Natural killer cell (primary cell): ENCODE measurements around the gene MAPRE2. TPM values are rescaled to one million over a fixed set of nuclear protein-coding genes. Genes with fewer than 3 reads are reported as not detected.

ENCODE experiments used
- ATAC-seq, 3 donors: fragments of 150-1000 bp in 2 of 3; fragments of 200-7000 bp in 1 of 3; cut with Tn5 transposase; 1 replicate in 1 of 3; 2 replicates in 2 of 3; pipeline ENCODE4 v1.10.0; 2021; ENCODE audit warnings: mild to moderate bottlenecking in 2 of 3, moderate library complexity in 2 of 3
- DNase-seq, 2 donors: peaks; one replicate each; pipeline versions ENCODE4 v3.0.0 to v3.0.0-alpha.2; 2013 to 2021; ENCODE audit warnings: mixed read lengths in 1 of 2
- H3K27ac ChIP-seq: one replicate; pipeline ENCODE4 v1.5.1; 2013; ENCODE audit warnings: mild to moderate bottlenecking, low read length
- H3K27me3 ChIP-seq: one replicate; pipeline ENCODE4 v1.6.1; 2013; ENCODE audit warnings: low read length; ENCODE audit not compliant: control insufficient read depth, insufficient read depth
- H3K36me3 ChIP-seq: one replicate; pipeline ENCODE4 v1.6.1; 2013; ENCODE audit warnings: low read length; ENCODE audit not compliant: control insufficient read depth, insufficient read depth
- H3K4me1 ChIP-seq: one replicate; pipeline ENCODE4 v1.6.1; 2013; ENCODE audit warnings: low read length; ENCODE audit not compliant: control insufficient read depth, insufficient read depth
- H3K4me3 ChIP-seq: one replicate; pipeline ENCODE4 v1.5.1; 2013; ENCODE audit warnings: low read length
- H3K9me3 ChIP-seq: one replicate; pipeline ENCODE4 v1.6.1; 2013; ENCODE audit warnings: low read length; ENCODE audit not compliant: control insufficient read depth, insufficient read depth
- H3K27ac Mint-ChIP-seq, 2 donors: one replicate each; pipeline ENCODE4 v1.8.0; 2022; ENCODE audit warnings: mild to moderate bottlenecking in 2 of 2, mixed read lengths in 2 of 2, moderate library complexity in 1 of 2
- H3K27me3 Mint-ChIP-seq, 2 donors: one replicate each; pipeline ENCODE4 v1.8.0; 2022; ENCODE audit warnings: low read depth in 2 of 2, mixed read lengths in 2 of 2
- H3K36me3 Mint-ChIP-seq: one replicate; pipeline ENCODE4 v1.8.0; 2022; ENCODE audit warnings: mixed read lengths
- H3K4me1 Mint-ChIP-seq, 2 donors: one replicate each; pipeline ENCODE4 v1.8.0; 2022; ENCODE audit warnings: mixed read lengths in 2 of 2
- H3K4me3 Mint-ChIP-seq: one replicate; pipeline ENCODE4 v1.8.0; 2022; ENCODE audit warnings: mild to moderate bottlenecking, moderate library complexity, mixed read lengths
- H3K9me3 Mint-ChIP-seq, 2 donors: one replicate each; pipeline ENCODE4 v1.8.0; 2022; ENCODE audit warnings: mixed read lengths in 2 of 2
- WGBS: methylation state at CpG from one replicate; pipeline ENCODE4 v1.1.7; 2013; ENCODE audit warnings: missing lambda C conversion rate; ENCODE audit not compliant: insufficient coverage; 5-methylcytosine and 5-hydroxymethylcytosine counted together
- intact Hi-C: fragments of 100-400 bp; cut with micrococcal nuclease; formaldehyde crosslinking; loops from one replicate; pipeline ENCODE4 v1.14.2; 2022
- total RNA-seq, 4 donors: library from RNA; stranded (reverse); fragments of 120-200 nt in 1 of 4; gene quantifications; one replicate each; pipeline versions ENCODE4 v1.2.3 to v1.2.4, GENCODE V29; 2013 to 2022
- TF ChIP-seq, protein P1 (sequence below): fragments of 200-600 bp; IDR thresholded peaks from one replicate; pipeline ENCODE4 v1.8.0; 2022; ENCODE audit warnings: antibody characterized with exemption

The MAPRE2 gene
- total RNA-seq, 3 donors from 2014 or later (not counting 1 experiment from before 2014, with no cell fraction given) = 159 to 283 (median 207) TPM

DNA sequence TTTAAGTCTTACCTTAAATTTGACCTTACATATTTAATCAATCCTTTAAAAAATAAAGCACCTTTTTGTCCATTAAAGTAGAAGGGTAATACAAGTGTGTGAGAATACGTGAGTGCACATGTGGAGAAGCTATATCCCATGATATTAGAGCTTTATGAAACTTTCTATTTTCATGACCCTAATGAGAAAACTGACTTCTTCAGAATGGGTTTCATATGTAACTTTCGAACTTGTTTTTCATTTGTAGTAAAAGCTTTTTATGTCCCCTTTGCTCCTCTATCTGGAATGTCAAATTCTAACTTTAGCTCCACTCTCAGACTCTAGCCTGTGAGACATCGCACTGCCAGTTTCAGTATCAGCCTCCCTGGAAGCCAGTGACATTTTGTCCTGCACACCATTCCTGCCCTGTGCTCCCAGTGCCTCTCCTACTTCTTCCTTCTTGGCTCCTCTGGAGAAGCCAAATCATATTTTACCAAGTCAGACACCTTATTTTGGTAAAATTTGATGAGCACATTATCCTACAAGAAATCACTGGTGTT lies 42.0 kb downstream of the MAPRE2 start:
- Mint-ChIP-seq H3K36me3 (peaks cover 8% of the 10 kb centered on the region), H3K9me3 (no peaks in the 10 kb centered on the region), H3K4me1 (peaks cover 68 to 76% of the 10 kb centered on the region in 2 donors), H3K27me3 (no peaks in the 10 kb centered on the region), H3K4me3 (no peak overlapping the region), H3K27ac (peak overlapping the region; percentile 65 to 72)
- 98% methylated on average over 2 of the region's 3 CpGs for WGBS
- Histone ChIP-seq H3K4me1 (no peaks in the 10 kb centered on the region), H3K27ac (no peak overlapping the region), H3K36me3 (peaks cover 6% of the 10 kb centered on the region), H3K4me3 (no peak overlapping the region), H3K27me3 (no peaks in the 10 kb centered on the region), H3K9me3 (no peaks in the 10 kb centered on the region)
- TF ChIP-seq, protein P1, sequence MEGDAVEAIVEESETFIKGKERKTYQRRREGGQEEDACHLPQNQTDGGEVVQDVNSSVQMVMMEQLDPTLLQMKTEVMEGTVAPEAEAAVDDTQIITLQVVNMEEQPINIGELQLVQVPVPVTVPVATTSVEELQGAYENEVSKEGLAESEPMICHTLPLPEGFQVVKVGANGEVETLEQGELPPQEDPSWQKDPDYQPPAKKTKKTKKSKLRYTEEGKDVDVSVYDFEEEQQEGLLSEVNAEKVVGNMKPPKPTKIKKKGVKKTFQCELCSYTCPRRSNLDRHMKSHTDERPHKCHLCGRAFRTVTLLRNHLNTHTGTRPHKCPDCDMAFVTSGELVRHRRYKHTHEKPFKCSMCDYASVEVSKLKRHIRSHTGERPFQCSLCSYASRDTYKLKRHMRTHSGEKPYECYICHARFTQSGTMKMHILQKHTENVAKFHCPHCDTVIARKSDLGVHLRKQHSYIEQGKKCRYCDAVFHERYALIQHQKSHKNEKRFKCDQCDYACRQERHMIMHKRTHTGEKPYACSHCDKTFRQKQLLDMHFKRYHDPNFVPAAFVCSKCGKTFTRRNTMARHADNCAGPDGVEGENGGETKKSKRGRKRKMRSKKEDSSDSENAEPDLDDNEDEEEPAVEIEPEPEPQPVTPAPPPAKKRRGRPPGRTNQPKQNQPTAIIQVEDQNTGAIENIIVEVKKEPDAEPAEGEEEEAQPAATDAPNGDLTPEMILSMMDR = no peak
- intact Hi-C loops = no loop called here
- peak in 1 of 3 donors; percentile 24 for ATAC-seq
- no peak for DNase-seq

DNA sequence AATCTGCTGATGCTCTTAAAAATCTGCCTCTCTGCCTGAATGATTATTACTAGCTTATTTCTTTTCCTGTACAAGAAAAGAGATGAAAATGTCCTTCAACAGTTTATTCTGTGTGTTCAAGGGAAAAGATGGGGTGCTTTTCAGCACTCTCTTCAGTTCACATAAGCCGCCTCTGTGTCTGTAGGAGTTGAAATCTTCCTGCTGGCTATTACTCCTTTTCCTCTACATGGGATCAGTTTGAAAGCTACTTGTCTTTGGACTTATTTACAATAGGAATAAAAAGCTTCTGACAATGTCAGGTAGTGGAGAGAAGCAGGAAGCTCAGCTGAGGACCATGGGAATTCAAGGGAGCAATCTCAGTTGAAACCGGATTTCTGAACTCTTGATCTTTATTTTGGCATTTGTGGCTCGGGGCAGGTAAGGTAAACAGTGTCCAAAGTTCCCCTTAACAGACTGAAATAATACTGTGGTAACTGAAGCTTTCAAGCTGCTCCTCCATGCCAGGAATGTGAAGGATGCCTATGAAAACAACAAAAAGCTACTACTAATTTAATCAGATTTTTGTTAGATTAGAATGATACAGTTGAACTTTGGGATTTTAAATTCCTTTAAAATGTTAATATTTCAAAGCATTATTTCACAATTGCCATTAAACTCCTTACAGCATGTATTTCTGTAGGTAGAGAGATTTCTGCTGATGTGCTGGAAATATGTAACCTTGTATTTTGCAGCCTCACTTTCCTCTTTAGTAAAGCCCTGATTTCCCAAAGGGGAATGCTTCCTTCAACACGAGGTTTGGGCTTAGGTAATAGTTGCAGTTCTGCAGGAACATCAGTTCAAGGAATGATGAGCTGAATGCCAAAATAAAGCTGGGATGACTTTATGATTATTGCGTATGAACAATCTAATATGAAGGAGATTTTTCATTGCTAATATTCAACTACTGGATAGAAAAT lies 43.6 kb downstream of the MAPRE2 start:
- no peak for ATAC-seq
- 87% methylated on average over 5 of the region's 5 CpGs for WGBS
- H3K27ac Mint-ChIP-seq = peak overlapping the region; percentile 52 to 79

GRCh38 chr18:35085450-35086380 lies 44.5 kb downstream of the MAPRE2 start:
- no peaks in the 10 kb centered on the region for H3K36me3 ChIP-seq
- intact Hi-C loops = loop anchor here (2.0 kb wide), 1 partner anchor 59 kb away; no protein-coding TSS in a partner anchor
- Mint-ChIP-seq H3K4me3 (no peak overlapping the region), H3K4me1 (peaks cover 70 to 75% of the 10 kb centered on the region in 2 donors), H3K36me3 (no peaks in the 10 kb centered on the region), H3K9me3 (no peaks in the 10 kb centered on the region), H3K27ac (peak overlapping the region; percentile 44 to 79), H3K27me3 (no peaks in the 10 kb centered on the region)
- WGBS = 83% methylated on average over 2 of the region's 3 CpGs
- peak in 1 of 3 donors; percentile 18 for ATAC-seq
- TF ChIP-seq, protein P1 = no peak
- no peaks in the 10 kb centered on the region for H3K4me1 ChIP-seq
- H3K27ac ChIP-seq = no peak overlapping the region
- no peaks in the 10 kb centered on the region for H3K27me3 ChIP-seq
- no peak overlapping the region for H3K4me3 ChIP-seq
- no peaks in the 10 kb centered on the region for H3K9me3 ChIP-seq
- DNase-seq = no peak

More for the DNA sequence above, 43.6 kb downstream of the MAPRE2 start:
- Mint-ChIP-seq H3K4me3 (no peak overlapping the region), H3K27me3 (no peaks in the 10 kb centered on the region), H3K9me3 (no peaks in the 10 kb centered on the region), H3K36me3 (no peaks in the 10 kb centered on the region), H3K4me1 (peaks cover 68 to 74% of the 10 kb centered on the region in 2 donors)
- TF ChIP-seq, protein P1 = no peak
- Histone ChIP-seq H3K4me3 (no peak overlapping the region), H3K36me3 (peaks cover 1% of the 10 kb centered on the region), H3K27ac (no peak overlapping the region), H3K9me3 (no peaks in the 10 kb centered on the region), H3K27me3 (no peaks in the 10 kb centered on the region), H3K4me1 (no peaks in the 10 kb centered on the region)
- intact Hi-C loops = loop anchor here (2.0 kb wide), 1 partner anchor 60 kb away; no protein-coding TSS in a partner anchor
- no peak for DNase-seq
